HUES6 (cell line): ENCODE measurements around the gene BCORL1.

ENCODE experiments used
- H3K27ac ChIP-seq: 2 replicates; pipeline ENCODE4 v1.7.0; 2013; ENCODE audit warnings: low read depth, mild to moderate bottlenecking, low read length, inconsistent platforms
- H3K27me3 ChIP-seq: 2 replicates; pipeline ENCODE4 v1.6.1; 2013; ENCODE audit warnings: low read length; ENCODE audit not compliant: control insufficient read depth, insufficient read depth
- H3K36me3 ChIP-seq: 2 replicates; pipeline ENCODE4 v1.6.1; 2013; ENCODE audit warnings: low read length; ENCODE audit not compliant: control insufficient read depth, insufficient read depth
- H3K4me1 ChIP-seq: 2 replicates; pipeline ENCODE4 v1.6.1; 2013; ENCODE audit warnings: low read length; ENCODE audit not compliant: control insufficient read depth, insufficient read depth
- H3K4me3 ChIP-seq: 2 replicates; pipeline ENCODE4 v1.5.1; 2013; ENCODE audit warnings: low read depth, low read length
- H3K9ac ChIP-seq: one replicate; pipeline ENCODE4 v1.6.1; 2013; ENCODE audit warnings: mild to moderate bottlenecking, low read length
- H3K9me3 ChIP-seq: 2 replicates; pipeline ENCODE4 v1.6.1; 2013; ENCODE audit warnings: low read depth, low read length; ENCODE audit not compliant: control insufficient read depth, insufficient read depth

BCORL1 gene

DNA sequence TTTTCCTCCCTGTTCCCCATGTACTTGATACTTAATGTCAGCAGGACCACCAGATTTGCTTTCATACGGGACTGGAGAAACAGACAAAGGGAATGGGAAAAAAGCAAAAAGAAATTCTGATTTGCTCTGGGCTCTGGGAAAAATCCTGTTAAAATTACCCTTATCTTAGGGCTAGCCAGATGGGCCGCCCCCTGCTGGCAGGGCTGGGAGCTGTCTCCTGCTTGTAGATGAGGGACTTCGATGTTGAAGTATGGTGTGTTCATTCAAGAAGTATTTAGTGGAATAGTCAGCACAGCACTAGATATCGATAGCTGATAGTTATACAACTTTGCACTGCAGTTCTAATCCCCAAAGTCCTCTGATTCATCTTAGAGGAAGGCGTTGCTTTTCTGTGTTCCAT is 45.8 kb downstream of the BCORL1 start:
- Histone ChIP-seq H3K36me3 (peaks cover 19% of the 10 kb centered on the region), H3K9me3 (no peaks in the 10 kb centered on the region), H3K4me1 (peaks cover 12% of the 10 kb centered on the region; the same call in 1 of the 2 replicates), H3K27ac (no peak overlapping the region), H3K9ac (no peak overlapping the region), H3K4me3 (no peak overlapping the region), H3K27me3 (no peaks in the 10 kb centered on the region)

DNA sequence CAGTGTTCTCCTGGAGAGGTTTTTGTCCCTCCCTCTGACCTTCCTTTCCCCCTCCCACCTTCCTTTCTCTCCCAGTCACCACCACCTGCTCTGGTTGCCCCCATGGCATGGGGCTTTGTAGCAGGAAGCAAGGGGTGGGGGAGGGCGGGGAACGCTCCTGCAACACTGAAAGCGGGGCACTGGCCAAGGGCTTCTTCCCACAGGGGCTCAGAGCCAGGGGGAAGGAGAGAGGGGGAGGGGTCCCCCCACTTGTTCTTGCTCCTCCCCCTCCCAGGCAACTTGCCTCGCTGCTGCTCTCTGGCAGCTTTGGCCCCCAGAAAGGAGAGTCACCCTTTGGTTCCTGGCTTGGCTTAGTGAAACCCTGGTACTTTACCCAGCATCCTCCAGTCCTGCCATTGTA is 48.4 kb downstream of the BCORL1 start:
- Histone ChIP-seq H3K36me3 (peaks cover 33% of the 10 kb centered on the region), H3K4me1 (0 out of 2 replicates have a peak, but pooled peaks cover 3% of the 10 kb centered on the region), H3K27me3 (peaks cover 3% of the 10 kb centered on the region; the same call in 1 of the 2 replicates), H3K9me3 (no peaks in the 10 kb centered on the region), H3K4me3 (no peak overlapping the region), H3K27ac (no peak overlapping the region), H3K9ac (no peak overlapping the region)

DNA sequence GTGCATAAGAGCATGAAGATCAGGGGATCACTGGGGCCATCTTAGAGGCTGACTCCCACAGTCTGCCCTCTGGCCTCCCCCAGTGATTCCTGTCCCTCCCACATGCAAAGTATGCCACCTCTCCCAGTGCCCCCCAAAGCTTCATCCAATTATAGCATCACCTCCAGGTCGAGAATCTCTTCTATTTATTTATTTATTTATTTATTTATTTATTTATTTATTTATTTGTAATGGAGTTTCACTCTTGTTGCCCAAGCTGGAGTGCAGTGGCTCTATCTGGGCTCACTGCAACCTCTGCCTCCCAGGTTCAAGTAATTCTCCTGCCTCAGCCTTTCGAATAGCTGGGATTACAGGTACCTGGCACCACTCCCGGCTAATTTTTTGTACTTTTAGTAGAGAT is 50.1 kb downstream of the BCORL1 start:
- Histone ChIP-seq H3K9ac (no peak overlapping the region), H3K27ac (no peak overlapping the region), H3K4me1 (0 out of 2 replicates have a peak, but pooled peaks cover 3% of the 10 kb centered on the region), H3K36me3 (peaks cover 28% of the 10 kb centered on the region; the same call in 1 of the 2 replicates), H3K4me3 (no peak overlapping the region), H3K27me3 (peaks cover 3% of the 10 kb centered on the region; the same call in 1 of the 2 replicates), H3K9me3 (no peaks in the 10 kb centered on the region)

DNA sequence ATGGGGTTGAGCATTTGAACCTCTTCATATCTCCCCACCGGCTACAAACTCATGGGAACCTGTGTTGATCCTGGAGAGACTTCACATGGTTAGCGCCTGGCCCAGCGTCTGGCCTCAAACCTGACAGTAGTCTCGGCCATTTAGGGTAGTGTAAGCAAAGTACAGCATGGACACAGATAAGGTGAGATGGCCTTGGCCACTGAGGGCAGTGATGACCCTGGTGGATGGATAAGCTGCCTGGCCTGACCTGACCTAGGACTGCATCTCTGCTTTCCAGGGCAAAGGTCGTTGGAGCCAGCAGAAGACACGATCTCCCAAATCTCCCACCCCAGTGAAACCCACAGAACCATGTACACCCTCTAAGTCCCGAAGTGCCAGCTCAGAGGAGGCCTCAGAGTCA is 51.7 kb downstream of the BCORL1 start:
- H3K4me1 ChIP-seq: 0 out of 2 replicates have a peak, but pooled peaks cover 3% of the 10 kb centered on the region

DNA sequence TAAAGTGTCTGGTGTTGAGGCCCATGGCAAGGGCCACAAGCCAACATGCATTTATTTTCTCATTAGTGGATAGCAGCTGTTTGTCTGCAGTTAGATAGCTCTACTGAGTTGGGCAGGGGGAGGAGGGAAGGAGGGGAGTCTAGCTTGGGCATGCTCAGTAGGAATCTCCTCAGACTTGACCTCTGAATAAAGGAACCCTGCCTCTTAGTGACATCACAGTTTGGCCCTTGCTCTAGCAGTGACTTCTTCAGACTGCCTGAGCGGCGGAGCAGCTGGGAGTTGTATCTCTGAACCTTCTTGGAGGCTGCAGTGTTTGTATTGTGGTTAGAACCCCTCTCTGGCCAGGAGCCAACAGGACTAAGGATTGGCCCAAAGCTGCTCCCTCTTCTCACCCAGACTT is 57.4 kb downstream of the BCORL1 start:
- H3K27ac ChIP-seq: no peak overlapping the region
- H3K9me3 ChIP-seq: no peaks in the 10 kb centered on the region
- no peaks in the 10 kb centered on the region for H3K4me1 ChIP-seq
- H3K4me3 ChIP-seq: no peak overlapping the region
- H3K27me3 ChIP-seq: no peaks in the 10 kb centered on the region; the same call in 1 of the 2 replicates
- H3K36me3 ChIP-seq: peaks cover 44% of the 10 kb centered on the region
- H3K9ac ChIP-seq: no peak overlapping the region

More for the DNA sequence above, 51.7 kb downstream of the BCORL1 start:
- no peak overlapping the region for H3K27ac ChIP-seq
- H3K9me3 ChIP-seq: no peaks in the 10 kb centered on the region
- H3K4me3 ChIP-seq: no peak overlapping the region
- H3K9ac ChIP-seq: no peak overlapping the region
- peaks cover 35% of the 10 kb centered on the region; the same call in 1 of the 2 replicates for H3K36me3 ChIP-seq
- H3K27me3 ChIP-seq: peaks cover 3% of the 10 kb centered on the region; the same call in 1 of the 2 replicates

DNA sequence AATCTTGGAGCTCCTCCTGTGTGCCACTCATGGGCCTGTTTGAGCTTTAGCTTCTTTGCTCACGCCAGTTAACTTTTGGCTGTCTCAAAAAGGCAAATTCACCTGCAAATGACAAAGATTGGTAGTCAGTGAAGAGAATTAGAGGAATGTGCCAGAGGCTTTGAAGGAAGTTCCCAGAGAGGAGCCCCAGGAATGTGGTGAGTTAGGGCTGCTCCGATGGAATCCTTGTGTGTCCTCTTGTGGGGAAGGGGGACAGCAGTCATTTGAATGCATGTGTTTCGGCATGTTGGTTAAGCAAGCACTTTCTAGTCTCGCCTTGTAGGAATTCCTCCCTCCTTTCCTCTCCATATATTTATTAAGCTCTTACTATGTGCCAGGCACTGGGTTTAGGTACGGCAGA is 65.0 kb downstream of the BCORL1 start:
- Histone ChIP-seq H3K9me3 (0 out of 2 replicates have a peak, but pooled peaks cover 10% of the 10 kb centered on the region), H3K9ac (no peak overlapping the region), H3K27me3 (0 out of 2 replicates have a peak, but pooled peaks cover 5% of the 10 kb centered on the region), H3K4me1 (no peaks in the 10 kb centered on the region), H3K4me3 (no peak overlapping the region), H3K27ac (no peak overlapping the region), H3K36me3 (peaks cover 39% of the 10 kb centered on the region)

DNA sequence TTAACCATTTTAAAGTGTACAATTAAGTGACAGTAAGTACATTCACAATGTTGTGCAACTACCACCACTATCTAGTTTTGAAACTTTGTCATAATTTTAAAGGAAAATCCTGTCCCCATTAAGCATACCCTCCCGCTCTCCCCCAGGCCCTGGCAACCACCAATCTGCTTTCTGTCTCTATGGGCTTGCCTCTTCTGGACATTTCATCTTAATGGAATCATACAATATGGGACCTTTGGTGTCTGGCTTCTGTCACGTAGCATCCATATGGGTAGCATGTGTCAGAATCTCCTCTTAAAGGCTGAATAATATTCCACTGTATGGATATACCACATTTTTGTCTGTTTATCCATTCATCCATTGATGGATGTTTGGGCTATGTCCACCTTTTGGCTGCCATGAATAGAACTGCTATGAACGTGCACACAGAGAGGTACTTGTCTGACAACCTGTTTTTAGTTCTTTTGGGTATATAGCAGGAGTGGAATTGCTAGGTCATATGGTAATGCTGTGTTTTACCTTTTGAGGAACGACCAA is 66.3 kb downstream of the BCORL1 start:
- Histone ChIP-seq H3K9ac (no peak overlapping the region), H3K9me3 (0 out of 2 replicates have a peak, but pooled peaks cover 10% of the 10 kb centered on the region), H3K36me3 (peaks cover 44% of the 10 kb centered on the region), H3K27me3 (0 out of 2 replicates have a peak, but pooled peaks cover 5% of the 10 kb centered on the region), H3K4me3 (no peak overlapping the region), H3K4me1 (no peaks in the 10 kb centered on the region), H3K27ac (no peak overlapping the region)

DNA sequence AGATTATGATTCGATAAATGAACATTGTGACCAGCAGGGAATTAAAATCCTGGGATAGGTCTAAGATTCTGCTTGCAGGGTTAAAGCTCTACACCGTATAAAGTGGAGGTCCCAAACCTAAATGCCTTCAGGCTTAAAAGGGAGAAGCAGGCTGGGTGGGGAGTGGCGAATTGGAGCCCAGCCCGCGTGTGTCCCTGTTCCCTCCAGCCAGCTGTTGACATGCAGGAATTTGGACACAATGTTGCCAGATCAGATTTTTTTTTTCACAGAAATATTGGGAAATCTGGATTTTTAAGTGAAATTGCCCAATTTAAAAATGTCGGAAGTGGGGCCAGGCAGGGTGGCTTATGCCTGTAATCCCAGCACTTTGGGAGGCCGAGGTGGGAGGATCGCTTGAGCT is 67.4 kb downstream of the BCORL1 start:
- Histone ChIP-seq H3K4me1 (peaks cover 1% of the 10 kb centered on the region; the same call in 1 of the 2 replicates), H3K27ac (no peak overlapping the region)

DNA sequence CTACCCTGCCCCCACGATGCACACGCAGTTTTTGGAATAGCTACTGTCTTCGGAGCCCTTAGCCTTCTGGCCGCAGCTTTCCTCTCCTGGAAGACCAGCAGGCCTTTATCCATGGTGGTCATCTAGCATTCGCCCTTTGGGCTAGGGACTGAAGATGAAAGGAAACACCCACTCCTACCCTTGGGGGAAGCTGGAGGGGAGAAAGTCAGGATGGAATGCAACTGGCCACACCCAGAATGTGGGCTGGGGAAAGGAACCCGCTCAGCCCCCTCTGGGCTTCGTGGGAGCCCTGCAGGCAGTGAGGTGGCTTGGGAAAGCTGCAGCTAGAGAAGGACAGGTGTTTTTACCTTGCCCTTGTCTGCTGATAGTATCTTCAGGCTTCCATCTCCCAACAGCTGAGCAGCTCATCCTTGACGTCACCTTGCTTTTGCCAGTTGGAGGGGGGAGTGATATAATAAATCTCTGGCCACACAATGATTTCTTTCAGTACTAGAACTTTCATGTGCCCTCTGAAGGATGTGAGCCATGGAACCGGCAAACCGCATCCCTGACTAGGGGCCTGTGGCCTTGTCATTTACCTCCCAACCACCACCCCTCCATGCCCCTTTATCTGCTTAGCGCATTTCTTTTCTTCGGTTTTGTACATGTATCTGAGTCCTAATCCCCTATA is 68.9 kb downstream of the BCORL1 start:
- Histone ChIP-seq H3K4me1 (peaks cover 16% of the 10 kb centered on the region), H3K27me3 (peaks cover 8% of the 10 kb centered on the region; the same call in 1 of the 2 replicates), H3K27ac (no peak overlapping the region), H3K4me3 (no peak overlapping the region), H3K9ac (no peak overlapping the region), H3K36me3 (peaks cover 36% of the 10 kb centered on the region; the same call in 1 of the 2 replicates), H3K9me3 (0 out of 2 replicates have a peak, but pooled peaks cover 10% of the 10 kb centered on the region)

More for the DNA sequence above, 67.4 kb downstream of the BCORL1 start:
- H3K9me3 ChIP-seq: 0 out of 2 replicates have a peak, but pooled peaks cover 10% of the 10 kb centered on the region
- peaks cover 41% of the 10 kb centered on the region for H3K36me3 ChIP-seq
- no peak overlapping the region for H3K9ac ChIP-seq
- H3K4me3 ChIP-seq: no peak overlapping the region
- 0 out of 2 replicates have a peak, but pooled peaks cover 5% of the 10 kb centered on the region for H3K27me3 ChIP-seq

DNA sequence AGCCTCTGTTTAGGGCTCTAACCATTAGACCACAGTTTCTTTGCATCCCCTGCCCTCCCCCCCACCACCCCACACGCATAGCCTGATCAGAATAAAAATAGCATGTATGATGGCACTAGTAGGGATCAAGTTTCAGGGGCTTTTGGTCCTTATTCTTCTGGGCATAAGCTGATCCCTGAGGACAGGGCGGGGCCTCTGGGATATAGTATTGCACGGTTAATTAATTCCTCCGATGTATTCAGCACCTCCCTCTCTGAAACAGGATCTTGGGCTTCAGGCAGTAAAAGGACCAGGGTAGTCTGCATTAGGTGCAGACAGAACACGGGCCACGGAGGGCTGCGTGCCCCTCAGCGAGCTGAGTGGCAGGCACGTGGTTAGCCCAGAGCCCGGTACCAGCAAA is 70.8 kb downstream of the BCORL1 start:
- Histone ChIP-seq H3K9ac (no peak overlapping the region), H3K4me3 (no peak overlapping the region), H3K27ac (no peak overlapping the region), H3K4me1 (peaks cover 22% of the 10 kb centered on the region), H3K9me3 (0 out of 2 replicates have a peak, but pooled peaks cover 10% of the 10 kb centered on the region), H3K27me3 (peaks cover 18% of the 10 kb centered on the region), H3K36me3 (peaks cover 30% of the 10 kb centered on the region; the same call in 1 of the 2 replicates)

DNA sequence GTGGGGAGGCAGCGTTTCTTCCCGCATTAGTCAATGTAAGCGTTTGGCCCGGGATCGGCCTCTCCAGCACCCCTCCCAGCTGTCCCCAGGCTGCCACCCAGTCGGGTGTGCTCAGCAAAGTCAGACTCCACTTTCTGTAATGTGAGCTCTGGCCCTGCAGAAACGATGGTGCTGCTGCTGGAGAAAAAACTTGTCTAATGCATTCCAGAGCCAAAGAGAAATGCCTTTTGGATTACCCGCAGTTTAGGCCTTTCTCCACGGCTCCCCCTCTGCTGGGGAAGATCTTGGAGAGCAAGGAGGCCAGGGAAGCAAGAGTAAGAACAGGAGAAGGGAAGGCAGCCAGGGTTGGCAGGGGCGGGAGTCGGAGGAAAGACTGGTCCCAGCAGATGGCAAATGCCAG is 72.7 kb downstream of the BCORL1 start:
- peaks cover 21% of the 10 kb centered on the region; the same call in 1 of the 2 replicates for H3K36me3 ChIP-seq
- H3K9me3 ChIP-seq: no peaks in the 10 kb centered on the region
- H3K4me3 ChIP-seq: no peak overlapping the region
- H3K9ac ChIP-seq: peak overlapping the region; percentile 23
- no peak overlapping the region for H3K27ac ChIP-seq
- H3K27me3 ChIP-seq: peaks cover 36% of the 10 kb centered on the region
- peaks cover 22% of the 10 kb centered on the region for H3K4me1 ChIP-seq
